LHCN-M2 (cell line): ENCODE results near the gene SYDE1. TPM values are rescaled to one million over a fixed set of nuclear protein-coding genes. Genes with fewer than 3 reads are reported as not detected.

Source experiments
- DNase-seq: peaks from one replicate; pipeline ENCODE4 v3.0.0-alpha.2; 2012; ENCODE audit warnings: low read depth
- total RNA-seq: library from RNA; depleted of rRNA; stranded (reverse); fragments of >200 nt; gene quantifications from 2 replicates; pipeline ENCODE4 v1.2.3, GENCODE V29; 2014

SYDE1 gene
- total RNA-seq, 1 experiment from 2014 or later = 78.8 TPM

DNA sequence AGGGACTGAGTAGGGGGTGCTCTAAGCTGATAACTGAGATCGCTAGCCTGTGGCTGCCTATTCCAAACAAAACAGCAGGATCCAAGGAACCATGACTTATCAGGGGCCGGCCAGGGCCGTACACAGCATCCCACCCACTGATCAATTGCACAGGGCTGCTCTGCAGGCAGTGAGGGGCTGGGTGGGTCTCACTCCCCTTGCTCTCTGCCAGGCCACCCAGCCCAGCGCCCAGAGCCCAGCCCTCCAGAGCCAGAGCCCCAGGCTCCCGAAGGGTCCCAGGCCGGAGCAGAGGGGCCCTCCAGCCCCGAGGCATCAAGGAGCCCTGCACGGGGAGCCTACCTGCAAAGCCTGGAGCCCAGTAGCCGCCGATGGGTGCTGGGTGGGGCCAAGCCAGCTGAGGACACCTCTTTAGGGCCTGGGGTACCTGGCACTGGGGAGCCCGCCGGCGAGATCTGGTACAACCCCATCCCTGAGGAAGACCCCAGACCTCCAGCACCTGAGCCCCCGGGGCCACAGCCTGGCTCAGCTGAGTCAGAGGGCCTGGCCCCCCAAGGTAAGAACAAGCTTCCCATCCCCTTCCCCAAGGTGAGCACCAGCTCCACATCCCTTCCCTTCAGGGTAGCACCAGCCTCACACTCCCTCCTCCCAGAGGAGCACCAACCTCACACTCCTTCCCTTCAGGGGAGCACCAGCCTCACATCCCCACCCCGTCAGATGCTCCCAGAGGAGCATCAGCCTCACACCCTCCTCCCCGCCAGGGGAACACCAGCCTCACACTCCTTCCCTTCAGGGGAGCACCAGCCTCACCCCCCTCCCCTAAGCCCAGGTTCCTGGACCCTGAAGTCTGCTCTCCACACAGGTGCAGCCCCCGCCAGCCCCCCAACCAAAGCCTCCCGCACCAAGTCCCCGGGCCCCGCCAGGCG lies 1.9 kb downstream of the SYDE1 start:
- no peak for DNase-seq

DNA sequence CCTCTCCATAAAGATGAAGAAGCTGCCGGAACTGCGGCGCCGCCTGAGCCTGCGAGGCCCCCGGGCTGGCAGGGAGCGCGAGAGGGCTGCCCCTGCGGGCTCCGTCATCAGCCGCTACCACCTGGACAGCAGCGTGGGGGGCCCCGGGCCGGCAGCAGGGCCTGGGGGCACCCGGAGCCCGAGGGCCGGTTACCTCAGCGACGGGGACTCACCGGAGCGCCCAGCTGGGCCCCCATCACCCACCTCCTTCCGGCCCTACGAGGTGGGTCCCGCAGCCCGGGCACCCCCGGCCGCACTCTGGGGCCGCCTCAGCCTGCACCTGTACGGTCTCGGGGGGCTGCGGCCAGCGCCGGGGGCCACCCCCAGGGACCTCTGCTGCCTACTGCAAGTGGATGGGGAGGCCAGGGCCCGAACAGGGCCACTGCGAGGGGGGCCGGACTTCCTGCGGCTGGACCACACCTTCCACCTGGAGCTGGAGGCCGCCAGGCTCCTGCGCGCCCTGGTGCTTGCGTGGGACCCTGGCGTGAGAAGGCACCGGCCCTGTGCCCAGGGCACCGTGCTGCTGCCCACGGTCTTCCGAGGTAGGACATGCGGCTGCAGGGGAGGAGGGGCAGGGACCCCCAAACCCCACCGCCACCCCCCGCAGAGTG lies 2.7 kb downstream of the SYDE1 start:
- DNase-seq = no peak

DNA sequence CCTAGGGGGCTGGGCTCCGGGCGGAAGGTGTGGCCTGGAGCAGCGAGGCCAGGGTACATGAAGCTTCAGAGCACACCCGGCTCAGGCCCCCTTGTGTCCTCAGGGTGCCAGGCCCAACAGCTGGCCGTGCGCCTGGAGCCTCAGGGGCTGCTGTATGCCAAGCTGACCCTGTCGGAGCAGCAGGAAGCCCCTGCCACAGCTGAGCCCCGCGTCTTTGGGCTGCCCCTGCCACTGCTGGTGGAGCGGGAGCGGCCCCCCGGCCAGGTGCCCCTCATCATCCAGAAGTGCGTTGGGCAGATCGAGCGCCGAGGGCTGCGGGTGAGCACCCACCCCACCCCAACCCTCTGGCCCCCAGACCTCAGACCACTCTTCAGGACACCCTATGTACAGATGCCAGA lies 3.2 kb downstream of the SYDE1 start:
- no peak for DNase-seq

DNA sequence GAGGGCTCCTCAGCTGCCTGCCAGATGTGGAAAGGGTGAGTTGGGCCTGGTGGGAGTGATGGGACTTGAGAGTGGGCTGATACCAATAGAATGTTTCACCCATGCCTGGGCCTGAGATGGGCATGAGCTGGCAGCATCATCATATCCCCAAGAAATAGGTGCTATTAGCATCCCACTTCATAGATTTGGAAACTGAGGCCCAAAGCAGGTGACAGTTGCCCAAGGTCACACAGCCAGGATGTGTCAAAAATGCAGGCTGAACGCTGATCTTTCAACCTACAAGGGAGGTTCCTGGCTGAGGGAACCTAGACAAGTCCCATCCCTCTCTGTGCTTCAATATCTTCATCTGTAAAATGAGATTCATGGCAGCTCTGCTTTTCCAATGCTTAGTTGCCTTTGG lies 4.6 kb downstream of the SYDE1 start:
- no peak for DNase-seq

DNA sequence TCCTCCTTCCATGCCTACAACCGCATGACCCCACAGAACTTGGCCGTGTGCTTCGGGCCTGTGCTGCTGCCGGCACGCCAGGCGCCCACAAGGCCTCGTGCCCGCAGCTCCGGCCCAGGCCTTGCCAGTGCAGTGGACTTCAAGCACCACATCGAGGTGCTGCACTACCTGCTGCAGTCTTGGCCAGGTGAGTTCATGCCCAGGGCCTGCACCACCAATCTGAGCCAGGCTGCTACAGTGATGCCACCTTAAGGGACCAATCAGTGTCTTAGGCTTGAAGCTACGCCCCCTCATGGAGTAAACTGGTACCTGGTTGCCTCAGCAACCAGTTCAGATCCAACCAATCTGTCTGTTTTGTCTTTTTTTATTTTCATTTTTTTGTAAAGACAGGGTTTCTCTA lies 5.2 kb downstream of the SYDE1 start:
- DNase-seq = no peak

DNA sequence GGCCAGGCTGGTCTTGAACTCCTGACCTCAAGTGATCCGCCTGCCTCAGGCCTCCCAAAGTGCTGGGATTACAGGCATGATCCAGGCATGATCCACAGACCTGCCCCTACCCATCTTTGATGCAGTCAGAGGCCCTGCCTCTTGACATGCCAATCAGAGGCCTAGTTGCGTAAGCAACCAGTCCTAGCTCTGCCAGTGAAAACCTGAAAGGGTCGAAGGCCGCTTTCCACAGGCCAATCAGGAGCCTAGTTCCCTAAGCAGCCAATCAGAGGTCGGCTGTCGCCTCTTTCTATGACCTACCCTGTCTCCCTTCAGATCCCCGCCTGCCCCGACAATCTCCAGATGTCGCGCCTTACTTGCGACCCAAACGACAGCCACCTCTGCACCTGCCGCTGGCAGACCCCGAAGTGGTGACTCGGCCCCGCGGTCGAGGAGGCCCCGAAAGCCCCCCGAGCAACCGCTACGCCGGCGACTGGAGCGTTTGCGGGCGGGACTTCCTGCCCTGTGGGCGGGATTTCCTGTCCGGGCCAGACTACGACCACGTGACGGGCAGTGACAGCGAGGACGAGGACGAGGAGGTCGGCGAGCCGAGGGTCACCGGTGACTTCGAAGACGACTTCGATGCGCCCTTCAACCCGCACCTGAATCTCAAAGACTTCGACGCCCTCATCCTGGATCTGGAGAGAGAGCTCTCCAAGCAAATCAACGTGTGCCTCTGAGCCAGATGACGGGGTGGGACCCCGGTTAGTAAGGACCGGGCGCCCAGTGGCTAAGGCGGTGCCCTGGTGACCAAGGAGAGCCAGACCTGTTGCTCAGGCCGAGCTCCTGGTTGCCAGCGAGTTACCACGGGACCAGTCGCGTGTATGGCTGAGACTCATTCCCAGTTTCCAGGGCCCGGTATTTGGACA lies 6.3 kb downstream of the SYDE1 start:
- DNase-seq = no peak

DNA sequence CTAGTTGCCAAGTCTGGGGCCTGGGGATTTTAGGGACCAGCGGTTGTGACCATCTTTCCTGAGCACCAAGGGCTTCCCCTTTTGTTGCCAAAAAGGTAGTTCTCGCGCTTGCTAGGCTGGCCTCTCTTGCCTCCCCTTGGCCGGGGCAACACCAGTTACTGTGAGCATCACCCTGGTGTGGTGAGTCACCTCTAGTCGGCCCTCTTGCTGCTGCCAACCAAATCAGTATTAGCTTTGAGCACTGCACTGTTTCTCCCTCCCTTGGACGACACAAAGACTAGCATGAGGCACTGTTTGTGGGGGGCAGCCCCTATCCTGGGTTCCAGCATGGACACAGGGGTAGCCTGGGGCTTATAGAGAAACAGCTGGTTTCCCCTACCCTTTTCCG lies 6.9 kb downstream of the SYDE1 start:
- peak; percentile 65 for DNase-seq

DNA sequence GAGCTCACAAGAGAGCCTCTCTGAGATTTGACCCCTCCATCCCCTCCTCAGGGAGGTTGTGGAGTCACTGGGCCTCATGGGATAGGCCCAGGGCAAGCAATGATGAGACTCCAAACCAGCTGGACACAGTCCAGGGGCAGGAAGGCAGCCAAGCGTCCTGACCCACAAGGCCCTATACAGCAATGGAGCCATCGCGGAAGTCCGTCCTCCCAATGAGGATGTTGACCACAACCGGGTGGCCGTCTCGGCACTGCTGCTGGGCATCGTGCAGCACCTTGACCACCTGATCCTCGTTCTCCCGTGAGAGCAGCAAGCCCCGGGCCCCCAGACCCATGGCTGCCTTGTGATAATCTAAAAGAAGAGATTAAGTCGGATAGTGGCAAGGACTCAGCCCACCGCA lies 7.9 kb downstream of the SYDE1 start:
- DNase-seq = no peak

DNA sequence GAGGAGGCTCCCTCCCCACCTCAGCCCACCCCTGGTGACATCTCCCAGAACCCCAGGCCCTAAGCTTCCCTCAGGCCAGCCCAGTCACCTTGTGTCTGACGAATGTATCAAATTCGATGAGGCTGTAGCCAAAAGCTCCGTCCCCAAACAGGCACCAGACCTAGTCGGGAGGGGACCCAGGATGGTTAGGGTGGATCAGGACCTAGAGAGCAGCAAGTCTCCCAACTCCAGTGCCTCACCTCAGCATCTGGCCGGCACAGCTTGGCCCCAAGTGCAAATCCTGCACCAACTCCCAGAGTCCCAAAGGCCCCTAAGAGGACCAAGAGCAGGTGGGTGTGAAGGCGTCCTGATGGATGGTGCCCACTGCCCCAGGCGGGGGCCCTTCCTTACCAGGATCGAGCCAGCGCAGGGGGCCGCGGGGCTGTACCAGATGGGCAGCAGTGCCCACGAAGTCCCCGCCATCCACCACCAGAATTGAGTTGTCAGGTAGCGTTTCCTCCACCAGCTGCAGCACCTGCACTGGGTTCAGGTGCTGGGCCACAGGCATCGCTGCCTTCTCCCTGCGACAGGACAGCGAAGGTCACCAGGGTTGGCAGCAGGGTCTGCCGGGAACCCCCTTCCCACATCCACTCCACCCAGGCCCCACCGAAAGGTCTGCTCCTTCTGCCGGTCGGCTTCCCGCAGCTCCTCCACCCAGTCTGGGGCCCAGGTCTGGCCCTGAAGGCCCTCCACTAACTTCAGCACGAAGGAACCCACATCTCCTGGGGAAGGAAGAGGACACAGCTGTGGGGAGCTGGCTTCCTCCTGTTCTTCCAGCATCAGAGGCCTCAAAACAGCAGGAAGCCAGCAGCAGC lies 8.8 kb downstream of the SYDE1 start:
- DNase-seq = no peak

DNA sequence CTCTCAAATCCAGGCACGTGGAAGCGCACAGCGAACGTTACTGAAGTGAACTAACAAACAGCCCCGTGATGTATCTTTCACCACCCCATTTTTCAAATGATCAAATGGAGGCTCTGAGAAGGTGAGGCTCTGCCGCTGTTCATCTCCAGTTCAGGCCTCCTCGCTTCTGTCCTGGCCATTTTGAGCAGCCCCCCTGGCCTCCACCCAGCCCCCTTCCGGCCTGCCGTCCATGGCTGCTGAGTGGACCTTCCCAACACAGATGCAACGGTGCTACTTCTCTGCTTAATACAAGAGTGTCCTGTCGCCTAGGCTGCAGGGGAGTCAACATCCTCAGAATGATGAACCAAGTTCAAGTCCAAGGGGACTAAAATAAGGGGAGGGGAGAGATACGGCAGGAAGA lies 9.7 kb downstream of the SYDE1 start:
- no peak for DNase-seq

DNA sequence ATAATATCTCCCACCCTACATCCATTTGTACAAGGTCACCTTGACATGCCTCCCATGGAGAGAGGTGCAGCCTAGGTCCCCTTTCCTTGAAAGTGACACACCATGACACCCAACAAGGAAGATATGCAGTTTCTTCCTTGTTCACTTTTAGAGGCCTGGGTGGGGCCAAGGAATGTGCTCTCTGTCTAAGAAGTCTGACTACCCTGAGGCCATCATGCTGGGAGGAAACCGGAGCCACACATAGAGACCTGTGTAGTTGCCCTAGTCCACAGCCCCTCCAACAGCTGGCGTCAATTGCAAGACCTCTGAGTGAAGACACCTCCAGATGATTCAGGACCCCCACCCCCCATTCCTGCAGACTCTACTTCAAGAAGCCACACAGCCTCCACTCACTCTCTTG lies 11.0 kb downstream of the SYDE1 start:
- DNase-seq = no peak

DNA sequence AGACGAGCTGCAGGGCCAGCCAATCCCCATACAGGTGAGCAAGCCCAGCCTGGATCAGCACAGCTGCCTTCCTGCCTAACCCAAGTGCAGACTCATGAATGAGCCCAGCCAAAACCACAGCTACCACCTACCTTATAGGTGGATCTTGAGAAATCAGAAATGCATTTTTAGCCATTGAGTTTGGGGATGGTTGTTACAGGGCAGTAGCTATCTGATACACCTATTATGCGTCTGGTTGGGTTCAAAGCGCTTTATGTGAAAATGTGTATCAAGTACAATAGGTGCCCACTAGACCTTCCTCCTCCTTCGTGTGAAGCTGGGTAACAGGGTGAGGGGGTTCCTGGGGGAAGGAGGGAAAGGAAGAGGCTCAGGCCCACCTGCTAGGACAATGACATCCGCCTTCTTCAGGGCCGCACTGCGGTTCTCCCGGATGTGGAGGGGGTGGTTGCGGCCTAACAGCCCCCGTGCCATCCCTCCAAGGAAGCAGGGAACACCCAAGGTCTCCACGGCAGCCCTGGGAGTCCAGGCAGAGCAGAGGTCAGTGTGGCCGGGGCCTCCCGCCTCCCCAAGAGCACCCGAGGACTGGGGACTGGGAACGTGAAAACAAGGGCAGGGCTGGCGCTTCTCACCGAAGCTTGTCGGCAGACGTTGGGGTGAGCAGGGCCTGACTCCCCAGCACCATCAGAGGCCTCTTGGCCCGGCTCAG lies 11.7 kb downstream of the SYDE1 start:
- DNase-seq = no peak

DNA sequence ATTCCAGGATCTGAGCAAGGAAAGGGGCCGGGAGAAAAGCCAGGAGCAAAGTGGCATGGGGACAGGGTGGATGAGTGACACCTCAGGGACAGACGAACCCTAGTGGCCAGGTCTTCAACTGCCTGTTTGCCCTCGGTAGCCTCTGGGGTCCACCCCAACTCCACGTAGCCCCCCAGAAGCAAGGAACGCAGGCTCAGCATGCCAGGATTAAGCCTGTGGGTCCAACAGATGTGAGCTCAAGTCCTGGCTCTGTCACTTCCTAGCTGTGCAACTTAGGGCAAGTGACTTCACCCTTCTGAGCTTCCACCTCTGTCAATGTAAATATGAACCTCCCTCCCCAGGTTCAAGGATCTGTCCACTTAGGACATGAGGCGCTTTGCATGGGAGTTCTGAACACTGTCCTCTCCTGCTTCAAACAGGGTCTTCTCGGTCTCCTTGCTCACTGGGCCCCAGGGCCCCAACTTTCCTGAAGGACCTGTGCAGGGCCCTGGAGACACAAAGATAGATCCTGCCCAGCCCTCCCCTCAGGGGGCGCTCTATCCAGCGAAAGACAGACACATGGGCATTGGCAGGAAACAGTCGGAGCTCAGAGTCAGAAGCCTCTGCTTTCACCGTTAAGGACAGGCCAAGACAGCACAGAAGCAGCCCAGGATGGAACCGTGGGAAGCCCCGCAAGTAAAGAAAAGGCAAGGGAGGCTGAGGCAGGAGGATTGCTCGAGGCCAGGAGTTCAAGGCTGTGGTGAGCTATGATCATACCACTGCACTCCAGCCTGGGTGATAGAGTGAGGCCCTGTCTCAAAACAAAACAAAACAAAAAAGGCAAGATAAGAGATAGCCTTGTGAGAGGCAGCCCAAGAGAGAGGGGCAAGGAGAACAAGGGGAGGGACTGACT lies 13.2 kb downstream of the SYDE1 start:
- no peak for DNase-seq

DNA sequence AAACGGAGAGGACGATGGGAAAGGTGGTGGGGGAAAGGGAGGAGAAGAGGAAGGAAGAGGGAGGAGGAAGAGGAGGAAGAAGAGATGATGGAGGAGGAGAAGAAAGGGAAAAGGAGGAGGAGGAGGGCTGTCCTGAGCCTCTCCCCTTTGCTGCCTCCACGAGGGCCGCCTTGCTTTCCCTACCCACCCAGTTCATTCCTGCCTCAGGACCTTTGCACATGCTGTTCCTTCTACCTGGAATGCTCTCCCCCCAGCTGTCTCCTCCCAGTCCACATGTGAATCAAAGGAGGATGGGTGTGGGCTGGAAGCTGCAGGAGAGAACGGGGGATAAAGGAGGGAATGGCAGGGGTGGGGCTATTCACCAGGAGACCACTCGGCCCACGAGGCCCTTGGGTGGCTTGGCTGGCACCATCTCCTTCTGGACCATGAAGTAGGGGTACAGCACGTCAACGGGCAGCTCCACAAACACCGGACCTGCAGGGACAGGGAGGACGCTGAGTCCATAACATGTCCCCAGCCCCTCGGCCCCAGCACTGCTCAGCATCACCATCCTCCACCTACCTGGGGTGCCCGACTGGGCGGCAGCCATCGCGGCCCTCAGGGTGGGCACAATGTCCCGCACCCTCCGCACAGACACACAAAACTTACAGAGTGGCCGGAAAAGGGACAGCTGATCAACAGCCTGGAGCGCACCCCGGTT lies 15.3 kb downstream of the SYDE1 start:
- DNase-seq = no peak

DNA sequence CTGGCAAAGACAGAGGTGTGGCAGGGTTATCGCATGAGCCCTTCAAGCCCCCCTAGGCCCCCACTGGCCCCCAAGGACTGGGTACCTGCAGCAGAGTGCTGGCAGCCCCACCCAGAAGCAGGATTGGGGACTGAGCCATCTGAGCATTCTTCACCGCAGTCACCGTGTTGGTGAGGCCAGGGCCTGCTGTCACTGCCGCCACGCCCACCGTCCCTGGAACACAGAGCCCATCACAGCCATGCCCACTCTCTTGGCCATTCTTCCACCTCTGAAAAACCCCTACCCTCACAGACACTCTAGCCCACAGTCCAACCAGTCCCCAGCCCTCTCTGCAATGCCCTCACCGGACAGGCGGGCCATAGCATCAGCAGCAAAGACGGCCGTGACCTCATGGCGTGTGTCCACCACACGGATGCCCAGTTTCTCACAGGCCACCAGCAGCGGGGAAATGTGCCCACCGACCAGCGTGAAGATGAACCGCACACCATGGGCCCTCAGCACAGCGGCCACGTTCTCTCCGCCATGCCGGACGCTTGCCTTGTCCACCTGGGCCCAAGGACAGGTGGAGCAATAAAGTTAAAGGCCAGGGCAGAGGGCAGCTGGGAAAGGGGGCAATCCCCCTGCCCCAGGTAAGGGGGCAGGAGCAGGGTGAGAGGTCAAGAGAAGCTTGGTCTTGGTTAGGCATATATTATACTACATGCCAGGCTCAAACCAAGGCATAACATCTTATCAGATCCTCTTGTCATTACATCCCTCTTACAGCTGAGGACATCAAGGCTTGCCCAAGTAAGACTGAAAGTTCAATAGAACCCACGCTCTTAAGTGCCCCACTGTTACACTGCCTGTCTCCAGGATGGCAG lies 16.1 kb downstream of the SYDE1 start:
- DNase-seq = no peak

DNA sequence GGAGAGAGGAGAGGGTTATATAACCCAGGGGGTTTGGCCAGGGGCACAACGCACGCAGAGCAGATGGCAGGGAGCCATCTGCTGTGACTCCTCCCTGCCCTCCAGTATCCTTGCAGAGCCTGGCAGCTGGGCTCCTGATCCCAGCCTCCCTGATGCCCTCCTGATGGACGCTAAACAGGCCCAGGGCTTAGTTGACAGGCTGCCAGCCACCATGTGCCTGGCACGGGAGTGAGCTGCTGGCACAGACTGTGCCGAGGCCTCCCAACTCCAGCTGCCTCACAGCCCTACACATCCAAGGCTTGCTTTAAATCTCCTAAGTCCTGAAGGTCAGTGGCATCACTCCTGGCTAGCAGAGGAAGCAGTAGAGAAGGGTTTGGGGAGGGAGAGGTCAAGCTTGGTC lies 16.7 kb downstream of the SYDE1 start:
- peak; percentile 70 for DNase-seq

DNA sequence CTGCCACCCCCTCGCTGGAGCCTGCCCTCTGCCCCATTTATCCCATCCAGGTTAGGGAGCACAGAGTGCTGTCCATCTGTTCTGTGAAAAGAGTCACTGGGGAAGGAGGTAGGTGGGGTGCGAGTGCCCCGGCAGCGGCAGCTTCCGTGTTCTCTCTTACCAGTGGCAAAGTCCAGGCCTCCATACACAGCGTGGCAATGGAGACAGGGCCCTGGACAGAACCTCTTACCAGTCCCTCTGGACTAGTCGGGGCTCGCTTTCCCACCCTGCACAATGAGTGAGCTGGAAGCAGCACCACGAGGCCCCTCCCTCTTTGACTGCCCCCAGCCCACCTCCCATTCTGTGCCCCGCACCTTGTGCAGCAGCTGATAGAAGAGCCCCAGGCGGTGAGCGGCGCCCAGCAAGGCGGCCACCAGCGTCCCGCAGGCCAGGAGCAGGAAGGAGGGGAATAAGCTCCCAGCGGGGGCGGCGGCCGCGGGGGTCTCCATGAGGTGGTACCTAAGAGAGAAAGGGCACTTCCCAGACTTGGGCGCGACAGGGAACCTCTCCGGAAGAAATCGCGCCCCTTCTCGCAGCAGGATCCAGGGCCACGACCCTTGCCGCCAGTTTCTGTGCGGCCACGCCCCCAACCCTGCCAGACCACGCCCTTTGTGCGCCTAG lies 17.5 kb downstream of the SYDE1 start:
- no peak for DNase-seq
